GM15510 (cell line): Measurements from ENCODE around the gene ALOX15B.

ENCODE experiments used
- POLR2A ChIP-seq: IDR thresholded peaks from 3 replicates; pipeline ENCODE4 v1.6.1; 2011; ENCODE audit warnings: borderline replicate concordance; ENCODE audit not compliant: insufficient read length; ENCODE audit errors: extremely low read depth

The ALOX15B gene

GRCh38 chr17:8062807-8063483, 24.1 kb downstream of the ALOX15B start:
- no peak for TF ChIP-seq POLR2A

GRCh38 chr17:8063761-8064534, 25.1 kb downstream of the ALOX15B start:
- no peak for TF ChIP-seq POLR2A

- no peak for TF ChIP-seq POLR2A
These were observed 25.7 kb downstream of the ALOX15B start for GRCh38 chr17:8064561-8065019.

- no peak for TF ChIP-seq POLR2A
These were observed 28.2 kb downstream of the ALOX15B start for GRCh38 chr17:8066841-8067775.

- no peak for TF ChIP-seq POLR2A
These were observed 28.9 kb downstream of the ALOX15B start for GRCh38 chr17:8067806-8068205.

GRCh38 chr17:8068736-8069586, 30.1 kb downstream of the ALOX15B start:
- TF ChIP-seq POLR2A = no peak

GRCh38 chr17:8069587-8069860, 30.7 kb downstream of the ALOX15B start:
- no peak for TF ChIP-seq POLR2A

- no peak for TF ChIP-seq POLR2A
These were observed 32.6 kb downstream of the ALOX15B start for GRCh38 chr17:8071496-8071895.

GRCh38 chr17:8072341-8072728, 33.5 kb downstream of the ALOX15B start:
- no peak for TF ChIP-seq POLR2A

GRCh38 chr17:8072729-8073461, 34.0 kb downstream of the ALOX15B start:
- TF ChIP-seq POLR2A = no peak

GRCh38 chr17:8073627-8074484, 35.0 kb downstream of the ALOX15B start:
- no peak for TF ChIP-seq POLR2A

- no peak for TF ChIP-seq POLR2A
These were observed 35.7 kb downstream of the ALOX15B start for GRCh38 chr17:8074554-8074953.

GRCh38 chr17:8075081-8075480, 36.2 kb downstream of the ALOX15B start:
- no peak for TF ChIP-seq POLR2A
